HG03460 (cell line): ENCODE measurements around the gene SLC25A51.

Experiments used
- ATAC-seq: cut with Tn5 transposase; IDR thresholded peaks from one replicate; pipeline ENCODE4 v1.9.1; 2021; ENCODE audit not compliant: unreplicated experiment

Gene SLC25A51

GRCh38 chr9:37903647-37904444, at the start of gene SLC25A51:
Gene SLC25A51, minus strand, starts transcription at chr9:37904127. Its CDS starts 15,577 bp downstream, at chr9:37888550.
- ATAC-seq, result peak; percentile 87

DNA sequence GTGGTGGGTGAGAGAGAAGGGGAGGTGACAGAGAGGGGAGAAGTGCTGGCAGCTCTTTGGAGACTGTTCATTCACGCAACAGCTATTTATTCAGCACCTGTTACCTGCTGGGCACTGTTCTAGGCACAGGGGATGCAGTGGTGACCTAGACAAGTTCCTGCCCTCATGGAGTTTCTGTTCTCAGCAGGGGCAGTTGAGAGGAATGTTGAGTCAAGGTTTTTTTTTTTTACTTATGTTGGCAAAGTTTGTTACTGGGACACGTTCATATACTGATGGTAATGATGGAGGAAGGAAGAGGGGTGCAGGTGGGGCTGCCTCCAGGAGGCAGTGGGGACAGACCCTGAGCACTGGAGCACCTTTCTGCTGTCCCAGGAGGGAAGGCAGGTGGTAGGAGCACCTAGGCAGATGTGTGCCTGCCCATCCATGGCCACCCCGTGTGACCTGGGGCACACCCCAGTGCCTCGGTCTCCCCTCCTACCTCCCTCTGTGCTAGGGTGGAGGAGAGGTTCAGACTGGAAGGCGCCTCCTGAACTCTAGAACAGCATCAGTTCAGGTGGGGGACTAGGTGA, 49.4 kb upstream of the SLC25A51 start:
- ATAC-seq, result no peak

DNA sequence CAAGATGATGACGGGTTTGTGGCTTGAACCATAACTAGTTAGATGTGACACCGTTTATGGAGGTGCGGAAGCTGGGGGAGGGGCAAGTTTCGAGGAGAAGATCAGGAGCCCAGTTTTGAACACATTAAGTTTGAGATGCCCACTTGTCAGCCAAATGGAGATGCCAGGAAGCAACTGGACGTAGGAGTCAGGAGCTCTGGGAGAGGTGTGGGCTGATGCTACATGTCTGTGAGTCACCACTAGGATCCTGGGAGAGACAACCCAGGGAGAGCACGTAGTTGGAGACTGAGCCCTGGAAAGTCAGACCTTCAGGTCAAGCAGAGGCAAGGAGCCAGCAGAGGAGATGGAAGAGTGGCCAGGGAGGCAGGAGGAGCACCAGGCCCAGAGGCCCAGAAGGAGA, 48.8 kb upstream of the SLC25A51 start:
- ATAC-seq, result no peak

DNA sequence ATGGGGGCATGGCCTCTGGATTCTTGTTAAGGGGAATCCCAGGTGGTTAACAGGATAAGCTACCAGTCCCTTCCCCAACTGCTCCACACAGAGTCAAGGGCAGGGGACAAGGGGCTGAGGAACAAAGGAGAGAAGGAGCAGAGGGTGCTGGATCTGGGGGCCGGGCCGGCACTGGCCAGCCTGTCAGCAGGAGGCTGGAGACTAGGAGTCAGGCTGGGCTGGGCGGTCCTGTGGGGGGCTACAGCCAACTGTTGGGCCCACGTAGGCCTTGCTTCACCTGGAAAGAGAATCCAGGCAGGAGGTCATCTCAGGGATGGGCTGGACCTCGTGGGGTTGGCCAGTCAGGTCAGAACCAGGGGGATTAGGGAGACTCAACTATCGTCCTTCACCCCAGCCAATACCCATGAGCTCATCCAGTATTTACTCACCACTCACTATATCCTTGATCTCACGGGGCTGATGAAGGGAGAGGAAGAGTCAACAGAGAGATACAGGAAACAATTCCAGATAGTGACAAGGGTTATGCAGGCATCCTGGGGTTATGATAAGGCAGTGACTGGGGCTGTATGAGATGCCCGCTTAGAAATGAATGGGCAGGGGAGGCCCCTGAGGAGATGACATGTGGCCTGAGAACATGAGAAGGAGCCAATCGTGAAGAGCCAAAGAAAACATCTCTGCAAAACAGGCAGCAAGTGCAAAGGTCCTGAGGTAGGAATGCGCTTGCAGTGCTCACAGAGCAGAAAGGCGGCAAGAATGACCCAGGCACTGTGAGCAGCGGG, 47.9 kb upstream of the SLC25A51 start:
- ATAC-seq, result no peak

DNA sequence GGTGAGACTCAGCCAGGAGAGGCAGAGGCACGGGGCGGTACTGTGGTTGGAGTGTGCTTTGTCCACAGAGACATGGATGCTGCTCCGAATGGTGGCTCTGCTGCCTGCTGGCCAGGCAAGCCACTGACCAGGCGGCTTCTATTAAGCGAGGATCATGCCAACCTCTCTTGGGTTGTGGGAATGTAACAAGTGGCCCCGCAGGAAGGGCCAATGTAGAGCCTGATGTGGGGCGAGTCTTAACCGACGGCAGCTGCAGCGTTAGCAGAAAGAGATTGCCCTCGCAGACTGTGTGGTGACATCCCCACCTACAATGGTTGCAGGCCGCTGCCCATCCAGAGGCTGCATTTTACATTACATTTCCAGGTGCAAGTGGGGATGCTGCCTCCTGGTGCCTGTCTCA, 46.6 kb upstream of the SLC25A51 start:
- ATAC-seq, result no peak

GRCh38 chr9:37949576-37949975, 45.6 kb upstream of the SLC25A51 start:
- ATAC-seq, result no peak

- ATAC-seq, result no peak
Observed at GRCh38 chr9:37948417-37948980, 44.6 kb upstream of the SLC25A51 start.

GRCh38 chr9:37947977-37948376, 44.0 kb upstream of the SLC25A51 start:
- ATAC-seq, result no peak

- ATAC-seq, result no peak
Observed at GRCh38 chr9:37947471-37947870, 43.5 kb upstream of the SLC25A51 start.

DNA sequence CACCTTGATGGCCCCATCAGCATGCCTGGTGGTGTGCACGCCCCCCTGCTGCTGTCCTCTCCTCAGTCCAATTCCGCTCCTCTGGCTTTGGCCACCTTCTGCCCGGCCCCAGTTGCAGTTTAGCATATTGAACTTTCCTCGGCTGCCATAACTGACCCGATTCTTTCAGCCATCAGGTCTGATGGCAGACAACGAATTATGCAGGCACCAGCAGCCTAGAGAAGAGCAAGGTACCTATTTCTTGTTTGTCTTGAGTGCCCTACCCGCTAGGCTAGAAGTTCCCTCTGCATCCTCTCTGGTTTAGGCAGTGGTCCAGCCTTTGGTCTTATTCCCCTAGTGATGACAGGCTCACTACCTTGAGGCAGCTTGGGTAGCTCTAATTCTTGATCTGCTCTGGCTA, 43.0 kb upstream of the SLC25A51 start:
- no peak for ATAC-seq

GRCh38 chr9:37946041-37946440, 42.1 kb upstream of the SLC25A51 start:
- ATAC-seq, result no peak

GRCh38 chr9:37944671-37945481, 40.9 kb upstream of the SLC25A51 start:
- no peak for ATAC-seq

- ATAC-seq, result no peak
Observed at GRCh38 chr9:37944266-37944650, 40.3 kb upstream of the SLC25A51 start.

GRCh38 chr9:37943345-37944265, 39.7 kb upstream of the SLC25A51 start:
- ATAC-seq, result no peak

DNA sequence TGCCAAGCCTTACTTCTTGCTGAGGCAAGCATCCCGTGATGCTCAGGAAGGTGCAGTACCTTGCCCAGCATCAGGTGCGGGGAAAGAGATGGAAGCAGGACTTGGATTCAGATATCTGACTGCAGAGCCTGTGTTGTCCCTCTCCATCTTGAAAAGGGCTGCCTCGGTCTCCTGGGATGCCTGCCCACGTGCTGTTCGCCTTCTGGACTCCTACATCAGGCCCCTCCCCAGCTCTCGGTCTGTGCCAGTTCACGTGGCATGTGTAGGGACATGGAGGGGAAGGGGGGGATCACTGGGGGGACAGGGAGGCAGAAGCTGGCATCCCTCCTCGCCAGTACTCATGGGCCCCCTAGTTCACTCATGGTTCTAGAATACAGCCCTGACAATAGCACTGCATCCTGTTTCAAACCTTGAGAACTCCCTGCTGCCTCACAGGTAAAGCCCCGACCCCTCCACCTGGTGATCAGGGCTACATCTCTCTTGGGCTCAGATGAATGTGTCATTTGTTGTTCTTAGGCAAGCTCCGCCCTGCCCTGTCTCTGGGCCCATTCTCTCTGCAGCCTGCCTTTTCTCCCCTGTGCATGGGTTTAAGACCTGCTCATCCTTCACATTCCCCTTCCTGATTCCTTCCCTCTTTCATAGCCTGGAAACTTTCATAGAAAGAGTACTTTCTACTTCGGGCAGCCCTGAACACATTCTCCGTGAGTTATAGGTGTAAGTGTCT, 38.9 kb upstream of the SLC25A51 start:
- no peak for ATAC-seq

DNA sequence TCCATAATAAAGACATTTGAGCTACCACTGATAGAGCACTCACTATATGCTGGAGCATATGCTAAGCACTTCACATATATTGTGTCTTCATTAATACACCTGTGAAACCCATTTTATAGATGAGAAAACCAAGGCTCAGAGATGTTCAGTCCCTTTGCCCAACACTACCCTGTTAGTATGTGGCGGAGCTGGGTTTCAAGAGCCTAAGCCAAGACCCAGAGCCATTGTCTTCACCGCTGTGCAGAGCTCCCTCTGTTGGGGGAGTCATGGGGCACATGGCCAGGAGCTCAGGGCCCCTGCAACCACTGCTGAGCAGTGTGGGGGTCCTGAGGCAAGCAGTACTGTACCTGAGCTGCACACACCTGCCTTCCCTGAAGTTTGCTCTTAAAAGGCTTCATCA, 37.3 kb upstream of the SLC25A51 start:
- no peak for ATAC-seq

DNA sequence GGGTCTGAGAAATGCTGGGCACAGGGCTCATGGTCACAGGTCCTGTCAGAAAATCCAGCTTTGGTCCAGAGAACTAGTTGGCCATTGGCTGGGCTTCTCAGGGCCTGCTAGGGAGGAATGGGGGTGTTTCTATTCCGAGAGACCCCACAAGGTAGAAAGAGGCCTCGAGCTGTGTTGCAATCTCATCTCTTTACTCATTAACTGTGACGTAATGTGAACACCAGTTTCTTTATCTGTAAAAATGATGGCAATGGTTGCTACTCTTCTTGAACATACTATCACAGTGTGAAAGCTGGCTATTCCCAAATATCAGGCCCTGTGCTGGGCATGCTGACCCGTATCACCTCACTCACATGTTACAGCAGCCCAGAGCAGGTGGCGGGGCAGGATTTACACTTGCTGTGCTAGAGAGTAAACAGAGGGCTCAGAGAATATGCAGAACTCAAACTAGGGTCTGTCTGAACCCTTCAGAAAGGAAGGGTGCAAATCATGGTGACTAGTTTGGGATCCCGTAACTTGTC, 35.7 kb upstream of the SLC25A51 start:
- ATAC-seq, result no peak

GRCh38 chr9:37938121-37938891, 34.4 kb upstream of the SLC25A51 start:
- ATAC-seq, result no peak
